MV-4-11 (cell line): Measurements from ENCODE around the gene ANKDD1A.

Experiments
- DNase-seq: peaks from one replicate; lab custom pipeline; 2025; lab: John Stamatoyannopoulos, UW

The ANKDD1A gene

DNA sequence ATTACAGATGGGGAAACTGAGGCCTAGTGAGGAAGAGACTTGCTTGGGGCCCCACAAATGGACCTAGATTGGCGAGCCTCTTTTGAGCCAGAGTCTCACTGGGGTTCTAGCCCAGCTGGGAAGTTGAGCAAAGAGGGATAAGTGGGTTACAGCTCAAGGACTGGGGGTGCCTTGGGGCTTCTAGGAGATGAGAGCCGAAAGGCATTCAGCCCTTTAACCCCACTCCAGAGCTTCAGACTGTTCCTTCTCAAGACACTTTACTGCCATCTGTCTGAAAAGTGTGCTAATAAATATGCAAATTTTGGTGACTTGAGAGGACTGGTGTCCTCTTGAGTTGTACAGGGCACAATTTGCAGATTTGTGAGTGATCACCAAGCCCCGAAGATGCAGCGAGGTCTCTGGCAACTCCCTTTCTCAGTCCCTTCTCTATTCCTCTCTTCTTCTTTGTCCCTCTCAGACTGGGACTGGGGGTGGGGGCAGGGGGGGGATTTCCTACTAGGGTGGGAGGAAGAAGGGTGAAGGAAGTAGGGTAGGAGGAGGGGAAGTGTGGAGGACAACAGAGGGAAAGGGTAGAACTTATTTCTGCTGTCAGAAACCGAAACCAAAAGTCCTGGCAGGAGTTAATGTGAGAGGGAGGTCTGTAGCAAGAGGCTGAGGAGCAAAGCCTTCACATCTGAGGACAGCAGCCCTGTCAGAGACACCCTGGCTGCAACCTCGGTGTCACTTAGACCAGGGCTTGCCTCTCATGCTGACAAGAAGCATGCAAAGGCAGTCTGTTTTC lies 16.2 kb upstream of the ANKDD1A start:
- DNase-seq, result peak; percentile 84

- no peak for DNase-seq
Observed at GRCh38 chr15:64896371-64897069, 15.2 kb upstream of the ANKDD1A start.

DNA sequence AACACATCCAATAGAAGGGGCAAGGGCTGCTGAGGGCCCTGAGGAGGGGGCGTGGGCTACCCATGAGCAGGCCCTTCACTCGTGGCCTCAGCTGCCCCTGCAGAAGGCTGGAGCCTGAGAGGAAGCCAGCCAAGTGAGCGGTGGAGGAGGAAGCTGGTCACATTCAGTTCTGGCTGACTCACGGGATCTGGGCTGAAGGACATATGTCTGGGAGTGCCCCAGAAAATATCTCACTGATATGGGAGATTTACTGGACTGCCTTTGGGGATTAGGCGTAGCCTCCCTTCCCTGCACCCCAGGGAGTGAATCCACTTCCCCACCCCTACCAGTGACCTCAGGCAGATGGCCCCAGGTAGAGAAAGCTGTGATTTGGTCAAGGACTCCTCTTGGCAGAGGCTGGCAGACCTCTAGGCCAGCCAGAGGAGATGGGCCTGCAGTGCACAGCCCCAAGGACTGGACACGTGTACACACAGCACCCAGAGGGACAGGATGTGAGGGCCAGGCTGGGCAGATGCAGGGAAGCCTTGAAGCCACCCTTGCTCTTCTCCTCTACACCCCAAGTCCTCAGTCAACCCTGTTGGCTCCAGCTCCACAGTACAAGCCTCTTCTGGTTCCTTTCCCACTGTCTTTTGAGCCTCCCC lies 14.2 kb upstream of the ANKDD1A start:
- DNase-seq, result peak; percentile 27

DNA sequence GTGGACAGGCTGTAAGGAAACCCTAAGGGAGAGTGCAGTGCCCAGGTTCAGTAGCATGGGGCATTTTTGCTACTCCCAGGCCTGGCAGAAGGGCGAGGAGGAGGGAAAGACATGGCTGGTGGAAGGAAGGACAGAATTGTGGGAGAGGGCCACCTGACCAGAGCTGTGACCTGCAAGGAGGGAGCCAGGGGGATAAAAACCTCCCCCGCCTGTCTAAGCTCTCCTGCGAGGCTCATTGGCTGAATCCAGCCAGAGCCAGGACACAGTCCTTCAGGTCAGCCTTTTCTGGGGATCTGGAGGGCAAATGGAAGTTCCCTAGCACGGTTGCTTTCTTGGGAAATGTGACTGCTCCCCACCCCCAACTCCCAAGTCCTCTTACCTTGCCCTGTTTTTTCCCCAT lies 13.3 kb upstream of the ANKDD1A start:
- DNase-seq, result no peak

- DNase-seq, result no peak
Observed at GRCh38 chr15:64901141-64901540, 10.6 kb upstream of the ANKDD1A start.

GRCh38 chr15:64901914-64902313 lies 9.8 kb upstream of the ANKDD1A start:
- no peak for DNase-seq

DNA sequence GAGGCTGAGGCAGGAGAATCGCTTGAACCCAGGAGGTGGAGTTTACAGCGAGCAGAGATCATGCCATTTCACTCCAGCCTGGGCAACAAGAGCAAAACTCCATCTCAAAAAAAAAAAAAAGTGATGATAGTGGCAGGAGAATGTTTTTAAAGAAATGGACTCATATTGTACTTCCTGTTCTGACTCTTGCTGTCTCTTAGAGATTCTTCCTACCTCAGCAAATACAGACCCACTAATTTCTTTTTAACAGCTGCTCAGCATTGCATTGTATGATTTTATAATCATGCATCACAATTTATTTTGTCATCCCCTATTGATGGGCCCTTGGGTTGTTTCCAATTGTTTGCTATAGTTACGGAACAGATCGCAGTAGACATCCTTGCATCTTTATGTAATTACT lies 8.8 kb upstream of the ANKDD1A start:
- no peak for DNase-seq

GRCh38 chr15:64903326-64903950 lies 8.3 kb upstream of the ANKDD1A start:
- DNase-seq, result no peak

GRCh38 chr15:64904189-64904588 lies 7.5 kb upstream of the ANKDD1A start:
- DNase-seq, result no peak

DNA sequence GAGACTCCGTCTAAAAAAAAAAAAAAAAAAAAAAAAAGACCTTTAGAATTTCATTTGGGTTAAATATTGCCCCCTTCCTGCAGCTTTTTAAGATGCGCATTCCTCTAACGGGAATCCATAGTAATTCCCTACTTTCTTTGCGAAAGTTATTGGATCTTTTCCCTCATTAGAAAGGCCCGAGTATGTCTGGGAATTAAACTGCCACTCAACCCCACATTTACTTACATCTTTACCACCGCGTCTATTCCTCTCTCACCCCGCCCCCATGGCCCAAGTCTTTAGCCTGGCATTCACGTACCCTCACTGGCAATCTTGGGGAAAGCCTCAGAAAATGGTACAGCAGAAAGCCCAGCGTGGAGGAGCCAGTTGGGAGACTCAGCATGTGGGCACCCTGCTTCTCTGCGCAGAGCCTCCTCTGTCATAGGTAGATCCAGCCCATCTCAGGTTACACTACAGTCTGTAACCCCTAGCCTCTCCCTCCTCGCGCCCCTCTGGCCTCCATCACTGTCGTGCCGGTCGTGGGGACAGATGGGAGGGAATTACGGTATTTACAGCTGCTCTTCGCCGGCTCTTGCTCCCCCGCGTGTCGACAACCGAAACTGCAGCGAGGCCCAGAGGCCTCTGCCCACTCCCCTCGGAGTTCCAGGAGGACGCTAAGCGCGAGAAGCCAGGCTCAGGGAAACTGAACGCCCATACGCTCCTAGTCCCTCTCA lies 6.4 kb upstream of the ANKDD1A start:
- peak; percentile 53 for DNase-seq

GRCh38 chr15:64905941-64906340 lies 5.8 kb upstream of the ANKDD1A start:
- no peak for DNase-seq

GRCh38 chr15:64906402-64906801 lies 5.3 kb upstream of the ANKDD1A start:
- no peak for DNase-seq

- DNase-seq, result no peak
Observed at GRCh38 chr15:64907991-64908390, 3.7 kb upstream of the ANKDD1A start.

DNA sequence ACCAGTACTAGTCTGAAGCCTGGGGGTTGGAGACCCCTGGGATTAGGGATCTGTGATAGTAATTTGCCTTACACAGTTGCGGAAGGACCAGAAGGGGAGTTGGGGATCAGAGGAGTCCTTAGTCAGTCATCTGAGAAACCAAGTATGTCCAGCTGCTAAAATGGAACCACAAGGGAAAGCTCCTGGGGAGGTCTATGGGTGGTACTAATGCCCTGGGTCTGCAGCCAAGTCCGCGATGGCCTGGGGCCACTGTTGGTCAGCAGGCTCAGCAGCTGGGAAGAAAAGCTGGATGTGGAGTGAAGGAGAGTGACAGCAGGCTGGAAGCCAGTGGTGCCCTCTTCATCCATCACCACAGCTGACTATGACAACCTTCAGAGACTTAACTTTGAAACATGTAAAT lies 2.2 kb upstream of the ANKDD1A start:
- DNase-seq, result no peak

DNA sequence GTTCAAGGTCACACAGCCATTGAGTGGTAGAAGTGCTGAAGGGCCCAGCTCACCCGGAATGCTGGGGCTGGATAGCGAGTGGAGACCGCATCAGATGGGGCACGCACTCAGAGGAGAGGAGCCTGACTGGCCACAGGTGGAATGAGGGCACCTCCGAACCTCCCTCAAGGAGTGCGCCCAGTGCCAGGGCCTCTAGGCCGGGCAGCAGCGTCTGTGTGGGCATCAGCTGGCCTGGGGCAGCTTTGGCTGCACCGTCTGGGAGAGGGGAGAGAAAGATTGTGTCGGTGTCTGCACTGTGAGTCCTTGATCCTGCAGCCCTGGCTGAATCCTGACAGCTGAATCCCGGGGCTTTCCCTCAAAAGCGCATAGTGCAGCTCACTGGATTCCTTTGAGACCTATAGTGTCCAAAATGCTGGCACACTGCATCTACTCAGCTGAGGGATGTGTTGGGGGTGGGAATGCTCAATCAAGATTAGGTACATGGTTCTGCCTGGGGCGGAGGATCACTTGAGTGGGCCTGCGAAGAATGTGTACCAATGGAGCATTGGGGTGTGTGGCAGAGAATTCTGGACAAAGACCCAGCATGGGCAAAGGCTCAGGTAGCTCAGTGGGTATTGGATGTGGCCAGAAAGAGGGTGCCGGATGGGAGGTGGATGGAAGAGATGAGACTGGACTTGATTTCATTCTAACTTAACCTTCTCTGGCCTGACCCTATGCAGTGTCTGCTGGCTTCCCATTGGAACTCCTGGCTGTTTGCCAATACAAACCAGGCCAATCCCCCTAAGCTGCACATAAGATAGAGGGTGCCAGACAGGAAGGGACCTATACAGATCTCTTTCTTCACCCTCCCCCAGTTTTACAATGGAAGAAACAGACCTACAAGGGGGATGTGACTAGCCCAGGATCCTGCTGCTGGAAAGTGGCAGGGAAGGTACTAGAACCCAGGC lies 950 bp downstream of the ANKDD1A start:
- no peak for DNase-seq

GRCh38 chr15:64915518-64916227 lies 4.0 kb downstream of the ANKDD1A start:
- DNase-seq, result no peak

- DNase-seq, result no peak
Observed at GRCh38 chr15:64916365-64916764, 4.7 kb downstream of the ANKDD1A start.

DNA sequence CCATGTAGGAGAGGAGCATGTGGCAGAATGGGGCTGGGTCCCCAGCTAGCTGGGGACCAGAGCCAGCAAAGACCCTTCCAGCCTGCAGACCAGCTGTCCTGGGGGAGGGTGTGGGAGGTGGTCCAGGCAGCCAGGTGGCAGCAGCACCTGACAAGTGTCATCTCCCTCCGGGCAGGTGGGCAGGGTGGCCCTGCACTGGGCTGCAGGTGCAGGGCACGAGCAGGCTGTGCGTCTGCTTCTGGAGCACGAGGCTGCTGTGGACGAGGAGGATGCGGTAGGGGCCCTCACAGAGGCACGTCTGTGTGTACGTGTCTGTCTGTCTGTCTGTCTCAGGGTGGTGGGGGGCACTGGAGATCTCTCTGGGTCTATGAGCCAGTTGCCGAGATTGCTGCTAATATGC lies 5.5 kb downstream of the ANKDD1A start:
- DNase-seq, result no peak

DNA sequence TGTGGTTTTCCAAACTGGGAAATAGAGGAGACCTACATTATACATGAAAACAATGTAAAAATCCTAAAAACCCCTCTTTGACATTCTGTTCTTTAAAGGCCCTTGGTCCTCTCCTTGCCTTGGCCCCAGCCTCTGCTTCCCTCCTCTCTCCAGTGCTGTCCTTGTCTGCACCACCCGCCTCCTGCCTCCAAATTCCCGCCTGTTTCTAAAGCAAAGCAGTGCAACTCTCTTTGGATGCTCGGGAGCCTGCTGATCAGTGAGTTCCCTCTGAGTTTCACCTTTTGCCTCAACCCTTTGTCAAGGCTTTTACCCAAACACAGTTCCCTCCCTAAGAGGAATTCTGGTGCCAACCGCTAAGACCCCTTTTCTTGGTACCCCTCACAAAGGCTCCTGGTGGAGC lies 8.0 kb downstream of the ANKDD1A start:
- DNase-seq, result no peak

- no peak for DNase-seq
Observed at GRCh38 chr15:64921711-64922110, 10.0 kb downstream of the ANKDD1A start.
